B cell (primary cell): ENCODE measurements around the gene NTRK2. TPM values are rescaled to one million over a fixed set of nuclear protein-coding genes. Genes with fewer than 3 reads are reported as not detected.

Experiments
- ATAC-seq: fragments of 200-7000 bp; cut with Tn5 transposase; one replicate; pipeline ENCODE4 v1.10.0; 2021; ENCODE audit warnings: low read depth, mild to moderate bottlenecking, moderate number of reproducible peaks, moderate library complexity
- CTCF ChIA-PET: fragments of 350-600 bp; sonication (Branson Sonifier 250); formaldehyde crosslinking; loops from one replicate; lab custom pipeline; 2021; ENCODE audit warnings: antibody characterized with exemption, inconsistent platforms; lab: Charles Lee
- POLR2A ChIA-PET: fragments of 350-600 bp; sonication (Branson Sonifier 250); formaldehyde crosslinking; loops from one replicate; lab custom pipeline; 2021; ENCODE audit warnings: antibody characterized with exemption; lab: Charles Lee
- DNase-seq: peaks from one replicate; pipeline ENCODE4 v3.0.0; 2013
- H2AFZ ChIP-seq: 2 replicates; pipeline ENCODE4 v1.6.1; 2012; ENCODE audit warnings: mild to moderate bottlenecking, low read depth, low read length; ENCODE audit not compliant: insufficient read depth, poor library complexity, severe bottlenecking
- H3K27ac ChIP-seq, 2 donors: 1 replicate in 1 of 2; 2 replicates in 1 of 2; pipeline ENCODE4 v1.5.1; 2012 to 2013; ENCODE audit warnings: low read length in 2 of 2, mild to moderate bottlenecking in 2 of 2, moderate library complexity in 1 of 2
- H3K27me3 ChIP-seq, 4 experiments: fragments of 200-600 bp in 1 of 4; sonication (generic) in 1 of 4; replicated peaks in 1 of 4; 1 replicate in 2 of 4; 2 replicates in 2 of 4; pipeline versions ENCODE4 v1.6.1 to v1.7.0; 2013 to 2016; ENCODE audit warnings: low read length in 3 of 4, mild to moderate bottlenecking in 2 of 4, mixed read lengths in 1 of 4, moderate library complexity in 1 of 4; ENCODE audit not compliant: insufficient read depth in 4 of 4, control insufficient read depth in 3 of 4; ENCODE audit errors: control extremely low read depth in 1 of 4
- H3K36me3 ChIP-seq, 2 experiments: replicated peaks in 1 of 2; 1 replicate in 1 of 2; 2 replicates in 1 of 2; pipeline versions ENCODE4 v1.6.1 to v1.7.1; 2013; ENCODE audit warnings: low read length in 1 of 2; ENCODE audit not compliant: insufficient read depth in 2 of 2, control insufficient read depth in 1 of 2; ENCODE audit errors: control extremely low read depth in 1 of 2, extremely low read depth in 1 of 2
- H3K4me1 ChIP-seq, 2 donors: fragments of 200-600 bp in 1 of 2; sonication (generic) in 1 of 2; 1 replicate in 1 of 2; 2 replicates in 1 of 2; pipeline versions ENCODE4 v1.5.1 to v1.6.1; 2013 to 2017; ENCODE audit warnings: low read length in 2 of 2; ENCODE audit not compliant: control insufficient read depth in 2 of 2, insufficient read depth in 2 of 2
- H3K4me2 ChIP-seq: replicated peaks from 2 replicates; pipeline ENCODE3; 2012; ENCODE audit warnings: mild to moderate bottlenecking, low read depth, low read length; ENCODE audit not compliant: poor library complexity, severe bottlenecking
- H3K4me3 ChIP-seq, 5 experiments: fragments of 200-600 bp in 1 of 5; sonication (generic) in 1 of 5; 1 replicate in 3 of 5; 2 replicates in 2 of 5; pipeline versions ENCODE4 v1.5.1 to v1.7.0; 2011 to 2016; ENCODE audit warnings: low read length in 4 of 5, mild to moderate bottlenecking in 4 of 5, low read depth in 2 of 5, control low read depth in 1 of 5, moderate library complexity in 1 of 5; ENCODE audit not compliant: insufficient read depth in 1 of 5; ENCODE audit errors: control extremely low read depth in 1 of 5, extremely low read depth in 1 of 5
- H3K79me2 ChIP-seq: fragments of 200-600 bp; sonication (generic); one replicate; pipeline ENCODE4 v1.6.0; 2016; ENCODE audit warnings: low read length; ENCODE audit not compliant: control insufficient read depth, insufficient read depth
- H3K9ac ChIP-seq: fragments of 200-600 bp; sonication (generic); 2 replicates; pipeline ENCODE4 v1.6.1; 2017; ENCODE audit warnings: mild to moderate bottlenecking, low read length, moderate library complexity
- H3K9me3 ChIP-seq, 3 donors: one replicate each; pipeline versions ENCODE4 v1.6.1 to v1.7.1; 2013; ENCODE audit warnings: low read length in 2 of 3; ENCODE audit not compliant: control insufficient read depth in 2 of 3, insufficient read depth in 1 of 3; ENCODE audit errors: control extremely low read depth in 1 of 3
- H4K20me1 ChIP-seq: 2 replicates; pipeline ENCODE4 v1.6.0; 2012; ENCODE audit warnings: mild to moderate bottlenecking, low read length; ENCODE audit not compliant: insufficient read depth, control insufficient read depth, poor library complexity, severe bottlenecking
- H3K27ac Mint-ChIP-seq: one replicate; pipeline ENCODE4 v1.8.0; 2021; ENCODE audit warnings: mixed read lengths
- H3K27me3 Mint-ChIP-seq: one replicate; pipeline ENCODE4 v1.8.0; 2021; ENCODE audit warnings: mixed read lengths
- H3K4me1 Mint-ChIP-seq: one replicate; pipeline ENCODE4 v1.8.0; 2021; ENCODE audit warnings: mixed read lengths
- H3K4me3 Mint-ChIP-seq: one replicate; pipeline ENCODE4 v1.8.0; 2021; ENCODE audit warnings: mixed read lengths
- H3K9me3 Mint-ChIP-seq: one replicate; pipeline ENCODE4 v1.8.0; 2022; ENCODE audit warnings: mixed read lengths; ENCODE audit not compliant: insufficient read depth
- CTCF ChIP-seq: fragments of 200-600 bp; IDR thresholded peaks from one replicate; pipeline ENCODE4 v1.8.0; 2022; ENCODE audit warnings: antibody characterized with exemption, mild to moderate bottlenecking
- EZH2 ChIP-seq: IDR thresholded peaks from 2 replicates; pipeline ENCODE4 v1.6.1; 2012; ENCODE audit warnings: borderline replicate concordance, low read depth, mild to moderate bottlenecking, moderate library complexity, low read length; ENCODE audit not compliant: insufficient read depth, poor library complexity, severe bottlenecking
- WGBS: methylation state at CpG from one replicate; pipeline ENCODE4 v1.1.5; 2013; ENCODE audit warnings: missing lambda C conversion rate; ENCODE audit not compliant: insufficient coverage; 5-methylcytosine and 5-hydroxymethylcytosine counted together
- intact Hi-C: fragments of 100-400 bp; cut with micrococcal nuclease; formaldehyde crosslinking; loops from one replicate; pipeline ENCODE4 v1.10.0; 2022
- polyA plus RNA-seq: library from polyadenylated mRNA; depleted of rRNA; stranded (reverse); fragments of >200 nt; gene quantifications from 2 replicates; pipeline ENCODE4 v1.2.3, GENCODE V29; 2012
- total RNA-seq, 2 donors: library from RNA; stranded (reverse); fragments of 120-200 nt in 1 of 2; gene quantifications; 1 replicate in 1 of 2; 2 replicates in 1 of 2; pipeline versions ENCODE4 v1.2.3 to v1.2.4, GENCODE V29; 2013 to 2022

The NTRK2 gene
- total and polyA plus RNA-seq, 2 donors (not counting 1 experiment from before 2014, with no cell fraction given), result 0.03 to 0.10 TPM

- H3K4me2 ChIP-seq, result no peak overlapping the region
- H3K27me3 ChIP-seq, result no peaks in the 10 kb centered on the region
- Mint-ChIP-seq H3K4me3 (no peak overlapping the region), H3K27me3 (peaks cover 7% of the 10 kb centered on the region), H3K9me3 (peaks cover 2% of the 10 kb centered on the region), H3K4me1 (no peaks in the 10 kb centered on the region), H3K27ac (no peak overlapping the region)
- no peaks in the 10 kb centered on the region for H3K9me3 ChIP-seq
- no peaks in the 10 kb centered on the region for H3K4me1 ChIP-seq
- intact Hi-C loops, result no loop called here
- H3K27ac ChIP-seq, result no peak overlapping the region
- H4K20me1 ChIP-seq, result no peaks in the 10 kb centered on the region
- H3K4me3 ChIP-seq, result no peak overlapping the region
- no peak for ATAC-seq
- TF ChIP-seq EZH2, result no peak
- no peak for TF ChIP-seq CTCF
- WGBS, result no CpG with 5 or more reads among the region's 1 CpG
- H3K9ac ChIP-seq, result no peak overlapping the region
- no peak for DNase-seq
- CTCF ChIA-PET, result no interaction called here
- H3K36me3 ChIP-seq, result no peaks in the 10 kb centered on the region
- H2AFZ ChIP-seq, result no peak overlapping the region
- POLR2A ChIA-PET, result no interaction called here
- H3K79me2 ChIP-seq, result no peaks in the 10 kb centered on the region
Observed at GRCh38 chr9:84659773-84660172, 9.8 kb upstream of the NTRK2 start.

GRCh38 chr9:84667571-84668195 is 1.8 kb upstream of the NTRK2 start:
- H3K27me3 ChIP-seq, result peaks cover 0 to 33% (median 13%) of the 10 kb centered on the region in 4 experiments
- H4K20me1 ChIP-seq, result no peaks in the 10 kb centered on the region
- Mint-ChIP-seq H3K27ac (no peak overlapping the region), H3K4me1 (peaks cover 20% of the 10 kb centered on the region), H3K4me3 (peak overlapping the region; percentile 55), H3K27me3 (peaks cover 56% of the 10 kb centered on the region), H3K9me3 (no peaks in the 10 kb centered on the region)
- no peak for TF ChIP-seq EZH2
- TF ChIP-seq CTCF, result no peak
- WGBS, result 7% methylated on average over 22 of the region's 27 CpGs
- H3K27ac ChIP-seq, result no peak overlapping the region
- no peaks in the 10 kb centered on the region for H3K36me3 ChIP-seq
- intact Hi-C loops, result no loop called here
- DNase-seq (peak; percentile 3), ATAC-seq (no peak)
- H3K79me2 ChIP-seq, result no peaks in the 10 kb centered on the region
- POLR2A ChIA-PET, result no interaction called here
- peaks cover 15 to 21% of the 10 kb centered on the region in 2 donors for H3K4me1 ChIP-seq
- H3K9ac ChIP-seq, result no peak overlapping the region
- H3K9me3 ChIP-seq, result peaks cover 0 to 3% (median 0%) of the 10 kb centered on the region in 3 donors
- CTCF ChIA-PET, result no interaction called here
- H3K4me2 ChIP-seq, result peak overlapping the region; percentile 58
- H3K4me3 ChIP-seq, result peak overlapping the region in 1 of 5 experiments; percentile 36
- H2AFZ ChIP-seq, result peak overlapping the region; percentile 46
